ENCODE data around the gene SLC5A11. TPM values are rescaled to one million over a fixed set of nuclear protein-coding genes. Genes with fewer than 3 reads are reported as not detected.
"Not testable (repeated sequence)": the region's sequence is repeated elsewhere in the genome, so short reads cannot be mapped to it uniquely, and the experiment has no call there.

Gene SLC5A11
- total RNA-seq, 2 donors from 2014 or later: not detected

- Histone ChIP-seq H3K27ac (no peak overlapping the region), H3K27me3 (no peaks in the 10 kb centered on the region), H3K4me3 (no peak overlapping the region), H3K9me3 (no peaks in the 10 kb centered on the region), H3K4me1 (peaks cover 0 to 9% of the 10 kb centered on the region in 2 donors), H3K36me3 (no peaks in the 10 kb centered on the region)
- no peak for DNase-seq (ENCODE audit: low spot score)
- TF ChIP-seq, protein P1, sequence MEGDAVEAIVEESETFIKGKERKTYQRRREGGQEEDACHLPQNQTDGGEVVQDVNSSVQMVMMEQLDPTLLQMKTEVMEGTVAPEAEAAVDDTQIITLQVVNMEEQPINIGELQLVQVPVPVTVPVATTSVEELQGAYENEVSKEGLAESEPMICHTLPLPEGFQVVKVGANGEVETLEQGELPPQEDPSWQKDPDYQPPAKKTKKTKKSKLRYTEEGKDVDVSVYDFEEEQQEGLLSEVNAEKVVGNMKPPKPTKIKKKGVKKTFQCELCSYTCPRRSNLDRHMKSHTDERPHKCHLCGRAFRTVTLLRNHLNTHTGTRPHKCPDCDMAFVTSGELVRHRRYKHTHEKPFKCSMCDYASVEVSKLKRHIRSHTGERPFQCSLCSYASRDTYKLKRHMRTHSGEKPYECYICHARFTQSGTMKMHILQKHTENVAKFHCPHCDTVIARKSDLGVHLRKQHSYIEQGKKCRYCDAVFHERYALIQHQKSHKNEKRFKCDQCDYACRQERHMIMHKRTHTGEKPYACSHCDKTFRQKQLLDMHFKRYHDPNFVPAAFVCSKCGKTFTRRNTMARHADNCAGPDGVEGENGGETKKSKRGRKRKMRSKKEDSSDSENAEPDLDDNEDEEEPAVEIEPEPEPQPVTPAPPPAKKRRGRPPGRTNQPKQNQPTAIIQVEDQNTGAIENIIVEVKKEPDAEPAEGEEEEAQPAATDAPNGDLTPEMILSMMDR (IDR thresholded peaks at IDR 0.05): no peak
These were observed 9.9 kb downstream of the SLC5A11 start for GRCh38 chr16:24855678-24856077.

GRCh38 chr16:24856871-24857270 is 11.1 kb downstream of the SLC5A11 start:
- H3K4me3 ChIP-seq; DNase-seq (ENCODE audit: low spot score); H3K27me3 ChIP-seq; H3K27ac ChIP-seq; H3K9me3 ChIP-seq; H3K4me1 ChIP-seq; H3K36me3 ChIP-seq: not testable (repeated sequence)

- Histone ChIP-seq H3K4me1 (peaks cover 0 to 9% of the 10 kb centered on the region in 2 donors), H3K36me3 (no peaks in the 10 kb centered on the region), H3K27me3 (no peaks in the 10 kb centered on the region), H3K4me3 (no peak overlapping the region), H3K9me3 (no peaks in the 10 kb centered on the region), H3K27ac (no peak overlapping the region)
- DNase-seq (ENCODE audit: low spot score): no peak
- TF ChIP-seq, protein P1 (IDR thresholded peaks at IDR 0.05): no peak
These were observed 12.7 kb downstream of the SLC5A11 start for GRCh38 chr16:24858219-24859041.

GRCh38 chr16:24861461-24861860 is 15.7 kb downstream of the SLC5A11 start:
- no peak overlapping the region for H3K4me3 ChIP-seq
- no peak overlapping the region for H3K27ac ChIP-seq
- no peaks in the 10 kb centered on the region for H3K27me3 ChIP-seq
- no peaks in the 10 kb centered on the region for H3K4me1 ChIP-seq
- no peak for DNase-seq (ENCODE audit: low spot score)
- no peaks in the 10 kb centered on the region for H3K36me3 ChIP-seq
- TF ChIP-seq, protein P1 (IDR thresholded peaks at IDR 0.05): no peak
- peaks cover 0 to 7% of the 10 kb centered on the region in 2 donors for H3K9me3 ChIP-seq

GRCh38 chr16:24863582-24864437 is 18.0 kb downstream of the SLC5A11 start:
- no peaks in the 10 kb centered on the region for H3K27me3 ChIP-seq
- peaks cover 0 to 7% of the 10 kb centered on the region in 2 donors for H3K9me3 ChIP-seq
- no peaks in the 10 kb centered on the region for H3K4me1 ChIP-seq
- no peak overlapping the region for H3K4me3 ChIP-seq
- no peak overlapping the region for H3K27ac ChIP-seq
- no peaks in the 10 kb centered on the region for H3K36me3 ChIP-seq
- TF ChIP-seq, protein P1 (IDR thresholded peaks at IDR 0.05): no peak
- no peak for DNase-seq (ENCODE audit: low spot score)

DNA sequence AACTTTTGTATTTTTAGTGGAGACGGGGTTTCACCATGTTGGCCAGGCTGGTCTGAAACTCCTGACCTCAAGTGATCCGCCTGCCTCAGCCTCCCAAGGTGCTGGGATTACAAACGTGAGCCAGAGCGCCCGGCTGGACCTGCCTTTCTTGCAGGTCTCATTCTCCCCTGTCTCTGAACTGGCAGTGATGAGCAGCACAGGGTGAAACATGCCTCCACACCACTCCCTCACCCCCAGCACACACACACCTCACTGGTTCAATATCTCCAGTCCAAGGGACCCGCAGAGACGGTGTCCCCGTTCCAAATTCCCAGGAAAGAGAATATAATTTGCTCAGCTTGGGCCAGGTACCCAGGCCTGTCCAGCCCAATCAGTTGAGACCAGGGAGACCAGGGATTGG is 23.3 kb downstream of the SLC5A11 start:
- Histone ChIP-seq H3K27me3 (no peaks in the 10 kb centered on the region), H3K27ac (no peak overlapping the region), H3K4me1 (no peaks in the 10 kb centered on the region), H3K9me3 (peaks cover 0 to 1% of the 10 kb centered on the region in 2 donors), H3K4me3 (no peak overlapping the region), H3K36me3 (no peaks in the 10 kb centered on the region)
- TF ChIP-seq, protein P1 (IDR thresholded peaks at IDR 0.05): no peak
- no peak for DNase-seq (ENCODE audit: low spot score)

All from right atrium auricular region (tissue), 2 donors.